IMR-90 (cell line): Measurements from ENCODE around the gene NFATC3. TPM values are rescaled to one million over a fixed set of nuclear protein-coding genes. Genes with fewer than 3 reads are reported as not detected.

Experiments used
- ATAC-seq: fragments of 200-7000 bp; cut with Tn5 transposase; 2 replicates; pipeline ENCODE4 v1.9.1; 2020; ENCODE audit warnings: low read depth, mild to moderate bottlenecking, moderate library complexity
- BruUV-seq: library from RNA; stranded (reverse); fragments of 400-500 nt; replicated peaks from 2 replicates; lab custom pipeline; 2021; lab: Mats Ljungman, UMichigan
- CTCF ChIA-PET: fragments of 300-600 bp; formaldehyde crosslinking; extraction: SDS; loops from one replicate; lab custom pipeline; 2021; ENCODE audit warnings: antibody characterized with exemption; lab: Yijun Ruan, JAX
- POLR2A ChIA-PET: fragments of 300-600 bp; sonication (Branson Sonifier 250); formaldehyde crosslinking; loops from one replicate; lab custom pipeline; 2022; ENCODE audit warnings: antibody characterized with exemption; ENCODE audit not compliant: unreplicated experiment; lab: Charles Lee
- DNase-seq: peaks from one replicate; pipeline ENCODE4 v3.0.0; 2013
- H2AFZ ChIP-seq: replicated peaks from 2 replicates; pipeline ENCODE3; 2013; ENCODE audit warnings: low read length, mild to moderate bottlenecking; ENCODE audit not compliant: poor library complexity
- H2AK5ac ChIP-seq: 2 replicates; pipeline ENCODE4 v1.6.1; 2013; ENCODE audit warnings: low read depth, low read length, inconsistent platforms
- H2AK9ac ChIP-seq: replicated peaks from 2 replicates; pipeline ENCODE3; 2013; ENCODE audit warnings: mild to moderate bottlenecking, low read depth, low read length, moderate library complexity; ENCODE audit not compliant: poor library complexity
- H2BK120ac ChIP-seq: 2 replicates; pipeline ENCODE4 v1.6.1; 2013; ENCODE audit warnings: low read depth, low read length, inconsistent platforms
- H2BK15ac ChIP-seq: 3 replicates; pipeline ENCODE4 v1.6.1; 2013; ENCODE audit warnings: low read depth, low read length, inconsistent platforms
- H2BK20ac ChIP-seq: 2 replicates; pipeline ENCODE4 v1.6.1; 2013; ENCODE audit warnings: low read depth, mild to moderate bottlenecking, inconsistent platforms, low read length, moderate library complexity
- H2BK5ac ChIP-seq: 2 replicates; pipeline ENCODE4 v1.6.1; 2013; ENCODE audit warnings: mild to moderate bottlenecking, low read depth, low read length, inconsistent platforms; ENCODE audit not compliant: poor library complexity, severe bottlenecking
- H3K14ac ChIP-seq: replicated peaks from 2 replicates; pipeline ENCODE4 v1.6.1; 2013; ENCODE audit warnings: low read depth, low read length, inconsistent platforms
- H3K18ac ChIP-seq: 2 replicates; pipeline ENCODE4 v1.6.1; 2013; ENCODE audit warnings: low read depth, low read length, control low read depth
- H3K23ac ChIP-seq: 2 replicates; pipeline ENCODE4 v1.6.1; 2013; ENCODE audit warnings: low read depth, low read length, inconsistent platforms
- H3K27ac ChIP-seq: 2 replicates; pipeline ENCODE4 v1.5.1; 2013; ENCODE audit warnings: mild to moderate bottlenecking, control low read depth, low read length; ENCODE audit not compliant: insufficient read depth
- H3K27me3 ChIP-seq: 2 replicates; pipeline ENCODE4 v1.6.1; 2013; ENCODE audit warnings: low read length; ENCODE audit not compliant: control insufficient read depth, insufficient read depth
- H3K36me3 ChIP-seq: 2 replicates; pipeline ENCODE4 v1.6.1; 2013; ENCODE audit warnings: low read length, mixed read lengths; ENCODE audit not compliant: control insufficient read depth, insufficient read depth
- H3K4ac ChIP-seq: 2 replicates; pipeline ENCODE4 v1.6.1; 2013; ENCODE audit warnings: low read depth, low read length, inconsistent platforms
- H3K4me1 ChIP-seq: 2 replicates; pipeline ENCODE4 v1.6.1; 2013; ENCODE audit warnings: low read length, mixed read lengths; ENCODE audit not compliant: control insufficient read depth, insufficient read depth
- H3K4me2 ChIP-seq: 2 replicates; pipeline ENCODE4 v1.6.1; 2013; ENCODE audit warnings: low read depth, mild to moderate bottlenecking, control low read depth, low read length, moderate library complexity
- H3K4me3 ChIP-seq: 2 replicates; pipeline ENCODE4 v1.5.1; 2013; ENCODE audit warnings: low read depth, mild to moderate bottlenecking, control low read depth, low read length, moderate library complexity; ENCODE audit not compliant: insufficient read depth
- H3K56ac ChIP-seq: 2 replicates; pipeline ENCODE4 v1.6.1; 2013; ENCODE audit warnings: low read length, inconsistent platforms; ENCODE audit not compliant: insufficient read depth; ENCODE audit errors: extremely low read depth
- H3K79me1 ChIP-seq, 2 experiments: 2 replicates each; pipeline ENCODE4 v1.6.1; 2013; ENCODE audit warnings: low read length in 2 of 2, inconsistent platforms in 1 of 2, low read depth in 1 of 2
- H3K9ac ChIP-seq: 2 replicates; pipeline ENCODE4 v1.6.1; 2013; ENCODE audit warnings: low read depth, low read length, control low read depth
- H3K9me1 ChIP-seq: 2 replicates; pipeline ENCODE4 v1.6.1; 2013; ENCODE audit warnings: low read length, inconsistent platforms; ENCODE audit not compliant: insufficient read depth
- H3K9me3 ChIP-seq: 2 replicates; pipeline ENCODE4 v1.6.1; 2013; ENCODE audit warnings: low read length; ENCODE audit not compliant: control insufficient read depth, insufficient read depth
- H4K20me1 ChIP-seq: 2 replicates; pipeline ENCODE4 v1.6.1; 2013; ENCODE audit warnings: low read length, inconsistent platforms; ENCODE audit not compliant: insufficient read depth
- H4K5ac ChIP-seq: 2 replicates; pipeline ENCODE4 v1.6.1; 2013; ENCODE audit warnings: mild to moderate bottlenecking, low read depth, low read length, control low read depth
- H4K8ac ChIP-seq, 2 experiments: 2 replicates each; pipeline ENCODE4 v1.6.1; 2013; ENCODE audit warnings: low read depth in 2 of 2, low read length in 2 of 2, control low read depth in 1 of 2, inconsistent platforms in 1 of 2
- H4K91ac ChIP-seq: 2 replicates; pipeline ENCODE4 v1.6.1; 2013; ENCODE audit warnings: low read depth, low read length, inconsistent platforms; ENCODE audit not compliant: insufficient read depth
- CEBPB ChIP-seq: IDR thresholded peaks from 2 replicates; pipeline ENCODE4 v1.6.1; 2012; ENCODE audit warnings: low read depth, low read length, improper control_type of control experiment
- FOS ChIP-seq: fragments of 150-350 bp; IDR thresholded peaks from 2 replicates; pipeline ENCODE4 v1.6.1; 2016; ENCODE audit warnings: low read depth, low read length
- MXI1 ChIP-seq: IDR thresholded peaks from 2 replicates; pipeline ENCODE4 v1.6.1; 2012; ENCODE audit warnings: low read depth, mild to moderate bottlenecking, low read length, moderate library complexity, borderline replicate concordance
- NFE2L2 ChIP-seq: fragments of 150-350 bp; IDR thresholded peaks from 2 replicates; pipeline ENCODE4 v1.6.1; 2016; ENCODE audit warnings: low read depth, mild to moderate bottlenecking, low read length
- RFX5 ChIP-seq: IDR thresholded peaks from 2 replicates; pipeline ENCODE4 v1.8.0; 2012; ENCODE audit warnings: low read depth, mild to moderate bottlenecking, low read length, moderate library complexity
- SMC3 ChIP-seq: fragments of 150-350 bp; IDR thresholded peaks from 2 replicates; pipeline ENCODE4 v1.6.1; 2016; ENCODE audit warnings: low read depth, mild to moderate bottlenecking, antibody characterized with exemption, low read length, moderate library complexity
- WGBS, 2 experiments: methylation state at CpG; one replicate each; pipeline versions ENCODE4 v1.1.5 to v1.1.7; 2013; ENCODE audit warnings: missing lambda C conversion rate in 2 of 2; ENCODE audit not compliant: insufficient read length in 1 of 2; ENCODE audit errors: extremely low coverage in 2 of 2; 5-methylcytosine and 5-hydroxymethylcytosine counted together
- dilution Hi-C: fragments of 300-500 bp; cut with HindIII; formaldehyde crosslinking; loops from one replicate; pipeline ENCODE4 v1.14.3; 2018; ENCODE audit warnings: low sequenced_read_pairs; ENCODE audit not compliant: unreplicated experiment
- in situ Hi-C: fragments of 300-500 bp; cut with MboI; formaldehyde crosslinking; loops from 3 replicates; pipeline ENCODE4 v1.14.3; 2019; ENCODE audit warnings: low sequenced_read_pairs, inconsistent platforms, mixed read lengths
- intact Hi-C: fragments of 100-400 bp; cut with micrococcal nuclease; formaldehyde crosslinking; loops from 2 replicates; pipeline ENCODE4 v1.10.0; 2022
- polyA plus RNA-seq, 3 experiments: library from polyadenylated mRNA; depleted of rRNA; stranded (reverse); fragments of >200 nt; gene quantifications; 2 replicates each; pipeline ENCODE4 v1.2.3, GENCODE V29; 2012; ENCODE audit warnings: low replicate concordance in 1 of 3
- total RNA-seq: library from RNA; depleted of rRNA; stranded (reverse); fragments of >200 nt; gene quantifications from 2 replicates; pipeline ENCODE4 v1.2.3, GENCODE V29; 2012
- TF ChIP-seq, protein P1 (sequence below): fragments of 150-350 bp; IDR thresholded peaks from 2 replicates; pipeline ENCODE4 v1.6.1; 2017; ENCODE audit warnings: mild to moderate bottlenecking, antibody characterized with exemption, low read length, low read depth

Gene NFATC3
- total and polyA plus RNA-seq, 2 of the 4 experiments (the other 2 are of a cell fraction) = 6.3 to 21.5 TPM

DNA sequence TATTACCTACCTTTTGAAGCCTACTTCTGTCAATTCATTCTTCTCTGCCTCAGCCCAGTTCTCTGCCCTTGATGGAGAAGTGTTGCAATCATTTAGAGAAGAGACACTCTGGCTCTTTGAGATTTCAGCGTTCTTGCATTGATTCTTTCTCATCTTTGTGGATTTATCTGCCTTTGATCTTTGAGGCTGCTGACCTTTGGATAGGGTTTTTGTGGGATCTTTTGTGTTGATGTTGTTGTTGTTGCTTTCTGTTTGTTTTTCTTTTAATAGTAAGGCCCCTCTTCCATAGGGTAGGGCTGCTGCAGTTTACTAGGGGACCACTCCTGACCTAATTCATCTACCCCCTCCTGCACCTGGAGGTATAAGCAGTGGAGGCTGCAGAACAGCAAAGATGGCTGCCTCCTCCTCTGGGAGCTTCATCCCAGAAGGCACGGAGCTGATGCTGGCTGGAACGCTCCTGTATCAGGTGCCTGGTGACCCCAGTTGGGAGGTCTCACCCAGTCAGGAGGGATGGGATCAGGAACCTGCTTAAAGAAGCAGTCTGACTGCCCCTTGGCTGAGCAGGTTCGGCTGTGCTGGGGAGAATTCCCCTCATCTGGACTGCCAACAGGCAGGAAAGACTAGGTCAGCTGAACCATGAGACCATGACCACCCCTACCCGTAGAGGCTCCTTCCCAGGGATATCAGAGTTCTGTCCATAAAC is 28.0 kb downstream of the NFATC3 start:
- no peak overlapping the region for H3K23ac ChIP-seq
- no peak overlapping the region for H3K4ac ChIP-seq
- no peak overlapping the region for H2AK9ac ChIP-seq
- no TSS peak for BruUV-seq
- no peak overlapping the region for H2BK5ac ChIP-seq
- H2BK15ac ChIP-seq = no peak overlapping the region
- H3K14ac ChIP-seq = no peak overlapping the region
- no peak overlapping the region for H3K27ac ChIP-seq
- no peak overlapping the region for H3K4me3 ChIP-seq
- H3K9ac ChIP-seq = no peak overlapping the region
- DNase-seq (no peak), ATAC-seq (no peak)
- TF ChIP-seq, protein P1, sequence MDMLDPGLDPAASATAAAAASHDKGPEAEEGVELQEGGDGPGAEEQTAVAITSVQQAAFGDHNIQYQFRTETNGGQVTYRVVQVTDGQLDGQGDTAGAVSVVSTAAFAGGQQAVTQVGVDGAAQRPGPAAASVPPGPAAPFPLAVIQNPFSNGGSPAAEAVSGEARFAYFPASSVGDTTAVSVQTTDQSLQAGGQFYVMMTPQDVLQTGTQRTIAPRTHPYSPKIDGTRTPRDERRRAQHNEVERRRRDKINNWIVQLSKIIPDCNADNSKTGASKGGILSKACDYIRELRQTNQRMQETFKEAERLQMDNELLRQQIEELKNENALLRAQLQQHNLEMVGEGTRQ = no peak
- TF ChIP-seq MXI1 (no peak), SMC3 (no peak), NFE2L2 (no peak), FOS (no peak), CEBPB (no peak), RFX5 (no peak)
- no peak overlapping the region for H4K8ac ChIP-seq
- no peak overlapping the region for H2AFZ ChIP-seq
- ChIA-PET POLR2A (no interaction called here), CTCF (interaction anchor here (0.7 kb wide), 1 partner anchor 24 kb away, joined by 3 read pairs; no protein-coding TSS in a partner anchor)
- H3K9me3 ChIP-seq = peaks cover 4% of the 10 kb centered on the region; the same call in 1 of the 2 replicates
- in situ Hi-C loops (no loop called here), intact Hi-C loops (no loop called here), dilution Hi-C loops (no loop called here)
- no peaks in the 10 kb centered on the region for H3K4me1 ChIP-seq
- no peaks in the 10 kb centered on the region for H3K36me3 ChIP-seq
- H3K9me1 ChIP-seq = 0 out of 2 replicates have a peak, but pooled peaks cover 5% of the 10 kb centered on the region
- no peaks in the 10 kb centered on the region for H3K27me3 ChIP-seq
- no peak overlapping the region for H3K4me2 ChIP-seq
- peaks cover 22 to 59% of the 10 kb centered on the region in 2 experiments for H3K79me1 ChIP-seq
- H3K18ac ChIP-seq = no peak overlapping the region
- no peak overlapping the region for H3K56ac ChIP-seq
- no CpG with 5 or more reads among the region's 5 CpGs for WGBS, 2 experiments
- no peak overlapping the region for H4K5ac ChIP-seq
- H4K20me1 ChIP-seq = peaks cover 17% of the 10 kb centered on the region
- no peak overlapping the region for H4K91ac ChIP-seq
- no peak overlapping the region for H2BK120ac ChIP-seq
- H2AK5ac ChIP-seq = no peak overlapping the region
- no peak overlapping the region for H2BK20ac ChIP-seq
